ENCODE data around the gene MYH6. TPM values are rescaled to one million over a fixed set of nuclear protein-coding genes. Genes with fewer than 3 reads are reported as not detected.

The MYH6 gene
- total RNA-seq, 1 experiment from 2014 or later = 0.09 TPM

- TF ChIP-seq E2F5 (CRISPR knock-in tag; IDR thresholded peaks at IDR 0.05) (no peak), FOXP1 (CRISPR knock-in tag; IDR thresholded peaks at IDR 0.05; ENCODE audit: borderline replicate concordance) (no peak)
Observed at GRCh38 chr14:23413681-23414080, 5.6 kb upstream of the MYH6 start (continued).

GRCh38 chr14:23411563-23412525 is 3.8 kb upstream of the MYH6 start:
- CTCF ChIA-PET = interaction anchor here (1.2 to 2.2 kb wide), 2 partner anchors 32 to 51 kb away, joined by 3 to 11 read pairs; no protein-coding TSS in a partner anchor
- H3K27me3 Mint-ChIP-seq (ENCODE audit: low read depth) = peaks cover 22% of the 10 kb centered on the region

GRCh38 chr14:23409966-23410635 is 2.0 kb upstream of the MYH6 start:
- Mint-ChIP-seq H3K4me1 (no peaks in the 10 kb centered on the region; the same call in 1 of the 2 replicates), H3K4me3 (no peak overlapping the region), H3K27ac (no peak overlapping the region), H3K36me3 (no peaks in the 10 kb centered on the region), H3K27me3 (ENCODE audit: low read depth) (peaks cover 20% of the 10 kb centered on the region), H3K9me3 (no peaks in the 10 kb centered on the region)
- no peak for ATAC-seq
- ChIA-PET POLR2A (no interaction called here), CTCF (interaction anchor here (1.1 to 2.2 kb wide), 2 partner anchors 30 to 149 kb away, joined by 4 to 11 read pairs; no protein-coding TSS in a partner anchor)
- DNase-seq (ENCODE audit: low spot score) = no peak
- TF ChIP-seq USF2 (CRISPR knock-in tag; IDR thresholded peaks at IDR 0.05) = no peak
- no peak for TF ChIP-seq AFF4 (CRISPR knock-in tag; IDR thresholded peaks at IDR 0.05; ENCODE audit: borderline replicate concordance)
- no peak for TF ChIP-seq ATF2 (CRISPR knock-in tag; IDR thresholded peaks at IDR 0.05; ENCODE audit: borderline replicate concordance, low read depth)
- TF ChIP-seq NR1H2 (CRISPR knock-in tag; IDR thresholded peaks at IDR 0.05) = no peak
- no peak for TF ChIP-seq SMAD4 (CRISPR knock-in tag; IDR thresholded peaks at IDR 0.05)
- TF ChIP-seq NFATC4 (CRISPR knock-in tag; IDR thresholded peaks at IDR 0.05) = no peak
- no peak for TF ChIP-seq ZNF121 (CRISPR knock-in tag; IDR thresholded peaks at IDR 0.05)
- no peak for TF ChIP-seq ZNF416 (CRISPR knock-in tag; IDR thresholded peaks at IDR 0.05)
- TF ChIP-seq FOXK1 (CRISPR knock-in tag; IDR thresholded peaks at IDR 0.05) = no peak
- TF ChIP-seq SOX15 (CRISPR knock-in tag; IDR thresholded peaks at IDR 0.05) = no peak

More at GRCh38 chr14:23411563-23412525, 3.8 kb upstream of the MYH6 start:
- POLR2A ChIA-PET = no interaction called here
- Mint-ChIP-seq H3K4me1 (no peaks in the 10 kb centered on the region), H3K36me3 (no peaks in the 10 kb centered on the region), H3K9me3 (no peaks in the 10 kb centered on the region), H3K4me3 (no peak overlapping the region), H3K27ac (no peak overlapping the region)
- ATAC-seq = no peak
- DNase-seq (ENCODE audit: low spot score) = no peak
- TF ChIP-seq TEAD4 (CRISPR knock-in tag; IDR thresholded peaks at IDR 0.05) (no peak), ETV6 (CRISPR knock-in tag; IDR thresholded peaks at IDR 0.05) (no peak), ZNF396 (CRISPR knock-in tag; IDR thresholded peaks at IDR 0.05; ENCODE audit: borderline replicate concordance) (no peak), AFF4 (CRISPR knock-in tag; IDR thresholded peaks at IDR 0.05; ENCODE audit: borderline replicate concordance) (no peak), ZNF219 (CRISPR knock-in tag; IDR thresholded peaks at IDR 0.05; ENCODE audit: borderline replicate concordance) (no peak), ZBTB21 (CRISPR knock-in tag; IDR thresholded peaks at IDR 0.05; ENCODE audit: borderline replicate concordance) (no peak)
